Measurements from ENCODE around the gene PAQR7.

GRCh38 chr1:25891606-25892005 lies 16.1 kb upstream of the PAQR7 start:
- TF ChIP-seq CTCF (IDR thresholded peaks at IDR 0.05) (no peak), POLR2A (IDR thresholded peaks at IDR 0.05) (no peak)

Data from esophagus squamous epithelium (tissue), 4 donors.